ENCODE measurements around the gene TTC24. TPM values are rescaled to one million over a fixed set of nuclear protein-coding genes. Genes with fewer than 3 reads are reported as not detected.

Gene TTC24
- total RNA-seq, 6 donors from 2014 or later, result 0.20 TPM; not detected in 5

GRCh38 chr1:156549390-156549789 is 30.1 kb upstream of the TTC24 start:
- H3K4me3 ChIP-seq, result no peak overlapping the region
- H3K4me1 ChIP-seq, result no peaks in the 10 kb centered on the region
- no peaks in the 10 kb centered on the region for H3K27me3 ChIP-seq
- no peak for DNase-seq
- WGBS, 2 donors, result 67 to 72% methylated on average over 2 of the region's 2 CpGs
- H3K36me3 ChIP-seq, result no peaks in the 10 kb centered on the region
- TF ChIP-seq POLR2AphosphoS5 (IDR thresholded peaks at IDR 0.05) (no peak), CTCF (IDR thresholded peaks at IDR 0.05) (no peak), EP300 (IDR thresholded peaks at IDR 0.05) (no peak), POLR2A (IDR thresholded peaks at IDR 0.05) (no peak)
- no peak overlapping the region for H3K27ac ChIP-seq
- ATAC-seq (ENCODE audit: low FRiP score in 2 of 2), result no peak
- no peaks in the 10 kb centered on the region for H3K9me3 ChIP-seq

- no peak overlapping the region for H3K4me3 ChIP-seq
- WGBS, 2 donors, result 84 to 100% methylated on average over 1 of the region's 1 CpG
- ATAC-seq (ENCODE audit: low FRiP score in 2 of 2), result no peak
Observed at GRCh38 chr1:156549831-156550230, 29.7 kb upstream of the TTC24 start.

GRCh38 chr1:156550346-156550745 is 29.2 kb upstream of the TTC24 start:
- DNase-seq, result no peak
- WGBS, 2 donors, result 83 to 87% methylated on average over 5 of the region's 5 CpGs
- no peak overlapping the region for H3K27ac ChIP-seq
- H3K4me3 ChIP-seq, result no peak overlapping the region
- H3K4me1 ChIP-seq, result no peaks in the 10 kb centered on the region
- no peak for TF ChIP-seq CTCF (IDR thresholded peaks at IDR 0.05)
- no peaks in the 10 kb centered on the region for H3K9me3 ChIP-seq
- no peaks in the 10 kb centered on the region for H3K36me3 ChIP-seq
- ATAC-seq (ENCODE audit: low FRiP score in 2 of 2), result no peak
- no peaks in the 10 kb centered on the region for H3K27me3 ChIP-seq

More at GRCh38 chr1:156549831-156550230, 29.7 kb upstream of the TTC24 start:
- Histone ChIP-seq H3K9me3 (no peaks in the 10 kb centered on the region), H3K27me3 (no peaks in the 10 kb centered on the region), H3K4me1 (no peaks in the 10 kb centered on the region), H3K36me3 (no peaks in the 10 kb centered on the region), H3K27ac (no peak overlapping the region)
- TF ChIP-seq CTCF (IDR thresholded peaks at IDR 0.05), result no peak
- no peak for TF ChIP-seq EP300 (IDR thresholded peaks at IDR 0.05)
- TF ChIP-seq POLR2A (IDR thresholded peaks at IDR 0.05), result no peak
- no peak for TF ChIP-seq POLR2AphosphoS5 (IDR thresholded peaks at IDR 0.05)
- DNase-seq, result no peak

- ATAC-seq (ENCODE audit: low FRiP score in 2 of 2) (no peak), DNase-seq (no peak)
- WGBS, 2 donors, result 76 to 83% methylated on average over 2 to 3 of the region's 3 CpGs
- no peak overlapping the region for H3K4me3 ChIP-seq
- H3K27ac ChIP-seq, result no peak overlapping the region
- no peak for TF ChIP-seq POLR2A (IDR thresholded peaks at IDR 0.05)
- no peak for TF ChIP-seq POLR2AphosphoS5 (IDR thresholded peaks at IDR 0.05)
- H3K9me3 ChIP-seq, result no peaks in the 10 kb centered on the region
- no peaks in the 10 kb centered on the region for H3K36me3 ChIP-seq
- H3K4me1 ChIP-seq, result no peaks in the 10 kb centered on the region
- H3K27me3 ChIP-seq, result no peaks in the 10 kb centered on the region
Observed at GRCh38 chr1:156551066-156551643, 28.4 kb upstream of the TTC24 start.

- no peak overlapping the region for H3K27ac ChIP-seq
- H3K36me3 ChIP-seq, result no peaks in the 10 kb centered on the region
Observed at GRCh38 chr1:156551869-156552268, 27.7 kb upstream of the TTC24 start.

More at GRCh38 chr1:156551869-156552268, 27.7 kb upstream of the TTC24 start:
- Histone ChIP-seq H3K4me1 (no peaks in the 10 kb centered on the region), H3K27me3 (no peaks in the 10 kb centered on the region), H3K9me3 (no peaks in the 10 kb centered on the region), H3K4me3 (no peak overlapping the region)
- no peak for TF ChIP-seq EP300 (IDR thresholded peaks at IDR 0.05)
- no peak for TF ChIP-seq CTCF (IDR thresholded peaks at IDR 0.05)
- TF ChIP-seq POLR2AphosphoS5 (IDR thresholded peaks at IDR 0.05), result no peak
- no peak for TF ChIP-seq POLR2A (IDR thresholded peaks at IDR 0.05)
- WGBS, 2 donors, result 75% methylated on average over 5 to 6 of the region's 6 CpGs
- DNase-seq (no peak), ATAC-seq (ENCODE audit: low FRiP score in 2 of 2) (no peak)

Measured in upper lobe of left lung (tissue), 6 donors.